Upper lobe of left lung (tissue), 4 donors: ENCODE measurements around the gene ANO2.

ENCODE experiments used
- POLR2A ChIP-seq, 4 donors: fragments of 450-650 bp; IDR thresholded peaks; one replicate each; pipeline ENCODE4 v1.5.1; 2016 to 2017; ENCODE audit warnings: antibody characterized with exemption in 4 of 4, mild to moderate bottlenecking in 2 of 4
- POLR2AphosphoS5 ChIP-seq, 2 donors: sonication (generic); formaldehyde crosslinking; IDR thresholded peaks; one replicate each; pipeline ENCODE4 v1.5.1; 2017; ENCODE audit warnings: antibody characterized with exemption in 2 of 2
- TF ChIP-seq, protein P1 (sequence below), 6 experiments: fragments of 450-650 bp in 4 of 6; fragments of 200-600 bp in 2 of 6; sonication (generic) in 2 of 6; IDR thresholded peaks; one replicate each; pipeline ENCODE4 v1.5.1; 2016 to 2019; ENCODE audit warnings: antibody characterized with exemption in 6 of 6

DNA sequence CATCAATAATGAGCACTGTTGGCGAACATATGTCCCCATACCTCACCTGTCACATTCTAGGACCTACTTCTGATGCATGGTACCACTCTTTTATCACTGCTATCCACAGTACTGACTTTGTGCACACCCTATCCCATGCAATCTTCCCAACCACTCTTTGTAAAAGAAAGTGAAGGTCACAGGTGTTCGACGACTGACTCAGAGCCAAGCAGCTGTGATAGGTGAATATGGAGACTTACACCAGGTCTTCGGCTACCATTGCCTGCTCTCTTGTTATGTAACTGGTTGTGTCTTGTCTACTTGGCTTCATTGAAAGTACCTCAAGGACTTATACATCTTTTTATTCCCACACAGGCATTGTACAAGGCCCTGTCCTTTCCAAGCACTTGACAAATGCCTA is 169.0 kb downstream of the ANO2 start:
- TF ChIP-seq, protein P1, sequence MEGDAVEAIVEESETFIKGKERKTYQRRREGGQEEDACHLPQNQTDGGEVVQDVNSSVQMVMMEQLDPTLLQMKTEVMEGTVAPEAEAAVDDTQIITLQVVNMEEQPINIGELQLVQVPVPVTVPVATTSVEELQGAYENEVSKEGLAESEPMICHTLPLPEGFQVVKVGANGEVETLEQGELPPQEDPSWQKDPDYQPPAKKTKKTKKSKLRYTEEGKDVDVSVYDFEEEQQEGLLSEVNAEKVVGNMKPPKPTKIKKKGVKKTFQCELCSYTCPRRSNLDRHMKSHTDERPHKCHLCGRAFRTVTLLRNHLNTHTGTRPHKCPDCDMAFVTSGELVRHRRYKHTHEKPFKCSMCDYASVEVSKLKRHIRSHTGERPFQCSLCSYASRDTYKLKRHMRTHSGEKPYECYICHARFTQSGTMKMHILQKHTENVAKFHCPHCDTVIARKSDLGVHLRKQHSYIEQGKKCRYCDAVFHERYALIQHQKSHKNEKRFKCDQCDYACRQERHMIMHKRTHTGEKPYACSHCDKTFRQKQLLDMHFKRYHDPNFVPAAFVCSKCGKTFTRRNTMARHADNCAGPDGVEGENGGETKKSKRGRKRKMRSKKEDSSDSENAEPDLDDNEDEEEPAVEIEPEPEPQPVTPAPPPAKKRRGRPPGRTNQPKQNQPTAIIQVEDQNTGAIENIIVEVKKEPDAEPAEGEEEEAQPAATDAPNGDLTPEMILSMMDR (IDR thresholded peaks at IDR 0.05): no peak
- TF ChIP-seq POLR2A (IDR thresholded peaks at IDR 0.05) (no peak), POLR2AphosphoS5 (IDR thresholded peaks at IDR 0.05) (no peak)
